ENCODE results near the gene PPHLN1.
"Not testable (repeated sequence)": the region's sequence is repeated elsewhere in the genome, so short reads cannot be mapped to it uniquely, and the experiment has no call there.

PPHLN1 gene

GRCh38 chr12:42372154-42372791 is 46.3 kb downstream of the PPHLN1 start:
- no peak for DNase-seq

- no peak for DNase-seq
These were observed 47.7 kb downstream of the PPHLN1 start for GRCh38 chr12:42373669-42374068.

- DNase-seq = no peak
These were observed 54.8 kb downstream of the PPHLN1 start for GRCh38 chr12:42380733-42381132.

- DNase-seq = no peak
These were observed 56.2 kb downstream of the PPHLN1 start for GRCh38 chr12:42382013-42382696.

- no peak for DNase-seq
These were observed 59.4 kb downstream of the PPHLN1 start for GRCh38 chr12:42385326-42385841.

GRCh38 chr12:42386308-42386707 is 60.3 kb downstream of the PPHLN1 start:
- no peak for DNase-seq

- not testable (repeated sequence) for DNase-seq
These were observed 62.1 kb downstream of the PPHLN1 start for GRCh38 chr12:42388086-42388485.

- no peak for DNase-seq
These were observed 68.5 kb downstream of the PPHLN1 start for GRCh38 chr12:42394429-42394828.

GRCh38 chr12:42396473-42397259 is 70.7 kb downstream of the PPHLN1 start:
- DNase-seq = no peak

GRCh38 chr12:42402821-42403411 is 76.9 kb downstream of the PPHLN1 start:
- DNase-seq = no peak

GRCh38 chr12:42407306-42407705 is 81.3 kb downstream of the PPHLN1 start:
- DNase-seq = no peak

- DNase-seq = no peak
These were observed 83.5 kb downstream of the PPHLN1 start for GRCh38 chr12:42409471-42409870.

GRCh38 chr12:42410340-42410739 is 84.4 kb downstream of the PPHLN1 start:
- DNase-seq = no peak

- DNase-seq = no peak
These were observed 94.4 kb downstream of the PPHLN1 start for GRCh38 chr12:42420395-42420794.

- DNase-seq = no peak
These were observed 96.1 kb downstream of the PPHLN1 start for GRCh38 chr12:42421844-42422779.

GRCh38 chr12:42422785-42423184 is 96.8 kb downstream of the PPHLN1 start:
- no peak for DNase-seq

GRCh38 chr12:42426746-42427145 is 100.8 kb downstream of the PPHLN1 start:
- DNase-seq = no peak

- DNase-seq = no peak
These were observed 102.9 kb downstream of the PPHLN1 start for GRCh38 chr12:42428850-42429249.

- DNase-seq = no peak
These were observed 106.7 kb downstream of the PPHLN1 start for GRCh38 chr12:42432517-42433140.

GRCh38 chr12:42440608-42441007 is 114.6 kb downstream of the PPHLN1 start:
- DNase-seq = no peak

- no peak for DNase-seq
These were observed 116.4 kb downstream of the PPHLN1 start for GRCh38 chr12:42442311-42442759.

- DNase-seq = no peak
These were observed 116.9 kb downstream of the PPHLN1 start for GRCh38 chr12:42442888-42443287.

All from activated CD8-positive, alpha-beta memory T cell treated with anti-CD3 and anti-CD28 coated beads, Interleukin-2, amount 50 U/mL, for 48 hours (primary cell).